H9 (cell line): ENCODE results near the gene ZNF618. TPM values are rescaled to one million over a fixed set of nuclear protein-coding genes. Genes with fewer than 3 reads are reported as not detected.

ENCODE experiments used
- DNase-seq: peaks from one replicate; pipeline ENCODE4 v3.0.0-alpha.2; 2017
- H2AFZ ChIP-seq: one replicate; pipeline ENCODE4 v1.6.1; 2013; ENCODE audit warnings: mild to moderate bottlenecking, low read length, control low read depth, moderate library complexity
- H2AK5ac ChIP-seq: 2 replicates; pipeline ENCODE4 v1.6.1; 2013; ENCODE audit warnings: low read length, control low read depth, mixed read lengths; ENCODE audit not compliant: insufficient read length
- H2BK120ac ChIP-seq: one replicate; pipeline ENCODE4 v1.6.1; 2013; ENCODE audit warnings: low read depth, mild to moderate bottlenecking, low read length, control low read depth, inconsistent platforms; ENCODE audit not compliant: poor library complexity, severe bottlenecking
- H2BK12ac ChIP-seq: 2 replicates; pipeline ENCODE4 v1.6.1; 2013; ENCODE audit warnings: low read length, control low read depth, mixed read lengths, low read depth; ENCODE audit not compliant: insufficient read length
- H2BK15ac ChIP-seq: 2 replicates; pipeline ENCODE4 v1.6.1; 2013; ENCODE audit warnings: low read depth, low read length, control low read depth
- H2BK20ac ChIP-seq: one replicate; pipeline ENCODE4 v1.6.1; 2013; ENCODE audit warnings: low read depth, mild to moderate bottlenecking, low read length, control low read depth, inconsistent platforms; ENCODE audit not compliant: poor library complexity, severe bottlenecking
- H2BK5ac ChIP-seq: 2 replicates; pipeline ENCODE4 v1.6.1; 2013; ENCODE audit warnings: low read length, control low read depth, mixed read lengths; ENCODE audit not compliant: insufficient read length
- H3K14ac ChIP-seq: 2 replicates; pipeline ENCODE4 v1.6.1; 2013; ENCODE audit warnings: low read length, control low read depth; ENCODE audit not compliant: insufficient read depth
- H3K18ac ChIP-seq: 2 replicates; pipeline ENCODE4 v1.6.1; 2013; ENCODE audit warnings: low read depth, mild to moderate bottlenecking, mixed read lengths, low read length, control low read depth; ENCODE audit not compliant: insufficient read length
- H3K23ac ChIP-seq: 2 replicates; pipeline ENCODE4 v1.6.1; 2013; ENCODE audit warnings: low read length, control low read depth, mixed read lengths, low read depth; ENCODE audit not compliant: insufficient read length
- H3K23me2 ChIP-seq: 2 replicates; pipeline ENCODE4 v1.6.1; 2013; ENCODE audit warnings: low read depth, mild to moderate bottlenecking, mixed read lengths, low read length, control low read depth; ENCODE audit not compliant: insufficient read length, poor library complexity, severe bottlenecking
- H3K27ac ChIP-seq: 2 replicates; pipeline ENCODE4 v1.5.1; 2013; ENCODE audit warnings: low read length, control low read depth, mixed read lengths, low read depth; ENCODE audit not compliant: insufficient read length
- H3K27me3 ChIP-seq: 2 replicates; pipeline ENCODE4 v1.6.1; 2013; ENCODE audit warnings: low read length, control low read depth, inconsistent platforms; ENCODE audit not compliant: insufficient read depth
- H3K4ac ChIP-seq: 2 replicates; pipeline ENCODE4 v1.6.1; 2013; ENCODE audit warnings: low read depth, mild to moderate bottlenecking, control low read depth, inconsistent platforms, low read length, moderate library complexity
- H3K4me1 ChIP-seq: 2 replicates; pipeline ENCODE4 v1.6.1; 2013; ENCODE audit warnings: low read length, control low read depth, inconsistent platforms; ENCODE audit not compliant: insufficient read depth
- H3K4me2 ChIP-seq: 2 replicates; pipeline ENCODE4 v1.6.1; 2013; ENCODE audit warnings: low read length, control low read depth, mixed read lengths; ENCODE audit not compliant: insufficient read length, insufficient read depth
- H3K56ac ChIP-seq: 2 replicates; pipeline ENCODE4 v1.6.1; 2013; ENCODE audit warnings: low read depth, mild to moderate bottlenecking, mixed read lengths, low read length, control low read depth; ENCODE audit not compliant: insufficient read length
- H3K79me1 ChIP-seq: 2 replicates; pipeline ENCODE4 v1.6.1; 2013; ENCODE audit warnings: low read depth, mild to moderate bottlenecking, moderate library complexity, low read length, control low read depth, inconsistent platforms; ENCODE audit not compliant: insufficient read depth, poor library complexity, severe bottlenecking
- H3K79me2 ChIP-seq: 2 replicates; pipeline ENCODE4 v1.6.1; 2013; ENCODE audit warnings: low read length, control low read depth, inconsistent platforms; ENCODE audit not compliant: insufficient read depth
- H3K9ac ChIP-seq: 2 replicates; pipeline ENCODE4 v1.6.1; 2013; ENCODE audit warnings: low read length, control low read depth, mixed read lengths; ENCODE audit not compliant: insufficient read length; ENCODE audit errors: extremely low read depth
- H3K9me3 ChIP-seq: one replicate; pipeline ENCODE4 v1.6.1; 2013; ENCODE audit warnings: low read depth, low read length, inconsistent platforms; ENCODE audit not compliant: control insufficient read depth
- H3T11ph ChIP-seq: one replicate; pipeline ENCODE4 v1.6.1; 2013; ENCODE audit warnings: mild to moderate bottlenecking, low read length, control low read depth, inconsistent platforms
- H4K20me1 ChIP-seq: one replicate; pipeline ENCODE4 v1.6.1; 2013; ENCODE audit not compliant: control insufficient read depth, insufficient read length, insufficient read depth
- H4K5ac ChIP-seq: 2 replicates; pipeline ENCODE4 v1.6.1; 2013; ENCODE audit warnings: low read depth, mild to moderate bottlenecking, mixed read lengths, low read length, control low read depth; ENCODE audit not compliant: insufficient read length
- H4K8ac ChIP-seq: replicated peaks from 2 replicates; pipeline ENCODE4 v1.6.1; 2013; ENCODE audit warnings: low read length, control low read depth, mixed read lengths, low read depth; ENCODE audit not compliant: insufficient read length
- H4K91ac ChIP-seq: 2 replicates; pipeline ENCODE4 v1.6.1; 2013; ENCODE audit warnings: low read depth, mild to moderate bottlenecking, moderate library complexity, mixed read lengths, low read length, control low read depth; ENCODE audit not compliant: insufficient read length
- H3K27ac Mint-ChIP-seq, 3 experiments: 2 replicates in 2 of 3; 3 replicates in 1 of 3; pipeline ENCODE4 v1.8.0; 2020 to 2021; ENCODE audit warnings: mixed read lengths in 3 of 3, mild to moderate bottlenecking in 1 of 3, moderate library complexity in 1 of 3
- H3K27me3 Mint-ChIP-seq: 2 replicates; pipeline ENCODE4 v1.8.0; 2021; ENCODE audit warnings: low read depth, mild to moderate bottlenecking, moderate library complexity, mixed read lengths
- H3K36me3 Mint-ChIP-seq, 3 experiments: 2 replicates in 2 of 3; 3 replicates in 1 of 3; pipeline ENCODE4 v1.8.0; 2020 to 2021; ENCODE audit warnings: low read depth in 3 of 3, mixed read lengths in 3 of 3; ENCODE audit not compliant: insufficient read depth in 1 of 3
- H3K4me1 Mint-ChIP-seq, 2 experiments: 2 replicates each; pipeline ENCODE4 v1.8.0; 2020; ENCODE audit warnings: mixed read lengths in 2 of 2
- H3K4me3 Mint-ChIP-seq, 2 experiments: 2 replicates in 1 of 2; 3 replicates in 1 of 2; pipeline ENCODE4 v1.8.0; 2020 to 2021; ENCODE audit warnings: mild to moderate bottlenecking in 2 of 2, mixed read lengths in 2 of 2, moderate library complexity in 1 of 2
- H3K9me3 Mint-ChIP-seq, 2 experiments: 2 replicates in 1 of 2; 3 replicates in 1 of 2; pipeline ENCODE4 v1.8.0; 2020; ENCODE audit warnings: mild to moderate bottlenecking in 2 of 2, mixed read lengths in 2 of 2, moderate library complexity in 1 of 2
- CTCF ChIP-seq: fragments of 200-600 bp; sonication (generic); conservative IDR thresholded peaks from 3 replicates; pipeline ENCODE4 v1.8.0; 2021; ENCODE audit warnings: antibody characterized with exemption, mild to moderate bottlenecking
- WGBS: extraction: QIAGEN DNeasy Blood & Tissue Kit; methylation state at CpG from one replicate; pipeline ENCODE4 v1.1.7; 2013; ENCODE audit warnings: missing lambda C conversion rate, low lambda C conversion rate, mixed read lengths; ENCODE audit not compliant: insufficient read length; ENCODE audit errors: extremely low coverage; 5-methylcytosine and 5-hydroxymethylcytosine counted together
- total RNA-seq: library from RNA; stranded (reverse); gene quantifications from 2 replicates; pipeline ENCODE4 v1.2.1, GENCODE V29; 2021

Gene ZNF618
- total RNA-seq, 1 experiment from 2014 or later: 13.6 TPM

GRCh38 chr9:113997610-113998009, 121.5 kb downstream of the ZNF618 start:
- no peak overlapping the region for H2BK20ac ChIP-seq
- TF ChIP-seq CTCF: no peak
- peak; percentile 8 for DNase-seq
- no peak overlapping the region for H3K4me3 Mint-ChIP-seq
- H3K9me3 ChIP-seq: no peaks in the 10 kb centered on the region
- H3K27me3 Mint-ChIP-seq: no peaks in the 10 kb centered on the region
- no peak overlapping the region for H3K23ac ChIP-seq
- H4K5ac ChIP-seq: no peak overlapping the region
- H4K8ac ChIP-seq: no peak overlapping the region
- no peak overlapping the region for H3T11ph ChIP-seq
- no peaks in the 10 kb centered on the region for H4K20me1 ChIP-seq
- H3K56ac ChIP-seq: no peak overlapping the region
- H3K27ac Mint-ChIP-seq: no peak overlapping the region
- no peak overlapping the region for H3K27ac ChIP-seq
- H3K4me2 ChIP-seq: no peak overlapping the region
- no peaks in the 10 kb centered on the region for H3K79me1 ChIP-seq
- whole genome bisulfite sequencing: no CpG with 5 or more reads among the region's 5 CpGs
- no peaks in the 10 kb centered on the region for H3K4me1 ChIP-seq
- peaks cover 3% of the 10 kb centered on the region for H3K23me2 ChIP-seq
- H2BK5ac ChIP-seq: no peak overlapping the region
- H3K9me3 Mint-ChIP-seq: no peaks in the 10 kb centered on the region
- H3K4me1 Mint-ChIP-seq: no peaks in the 10 kb centered on the region
- H2AK5ac ChIP-seq: no peak overlapping the region
- H2BK12ac ChIP-seq: no peak overlapping the region
- H3K18ac ChIP-seq: no peak overlapping the region
- H3K9ac ChIP-seq: no peak overlapping the region
- H2BK15ac ChIP-seq: no peak overlapping the region
- H3K4ac ChIP-seq: no peak overlapping the region
- H3K79me2 ChIP-seq: no peaks in the 10 kb centered on the region
- no peak overlapping the region for H3K14ac ChIP-seq
- no peak overlapping the region for H2BK120ac ChIP-seq
- peaks cover 0 to 14% (median 6%) of the 10 kb centered on the region in 3 experiments; a peak in 5 of 7 replicates for H3K36me3 Mint-ChIP-seq
- no peak overlapping the region for H2AFZ ChIP-seq
- no peaks in the 10 kb centered on the region for H3K27me3 ChIP-seq
- H4K91ac ChIP-seq: no peak overlapping the region
